ENCODE data around the gene CT83. TPM values are rescaled to one million over a fixed set of nuclear protein-coding genes. Genes with fewer than 3 reads are reported as not detected.
A peak's percentile ranks its signal among the peaks of the same experiment; 100 is the strongest.

Gene CT83
- polyA plus RNA-seq, 1 of the 3 experiments (the other 2 are of a cell fraction): not detected

DNA sequence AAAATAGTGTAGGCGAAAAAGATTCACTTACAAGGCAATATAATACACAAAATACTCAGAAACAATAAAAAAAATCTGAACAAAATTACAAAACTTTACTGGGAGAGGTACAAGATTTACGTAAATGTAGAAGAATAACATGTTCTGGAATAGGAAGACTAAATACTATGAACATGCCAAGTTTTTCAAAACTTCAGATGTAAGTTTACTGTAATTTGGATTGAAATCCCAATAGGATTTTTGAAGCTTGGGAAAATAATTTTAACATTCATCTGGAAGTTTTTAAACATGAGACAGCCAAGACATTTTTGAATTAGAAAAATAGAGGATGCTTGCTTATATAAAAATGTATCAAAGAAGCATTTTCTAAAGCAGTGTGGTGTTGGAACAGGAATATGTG, 30.5 kb upstream of the CT83 start:
- H3K36me3 ChIP-seq (replicated peaks in 1 of 2; ENCODE audit: control insufficient read depth in 1 of 2, insufficient read depth in 2 of 2, low read length in 1 of 2): no peaks in the 10 kb centered on the region
- no peak overlapping the region for H3K9ac ChIP-seq
- no peak overlapping the region for H2AFZ ChIP-seq (ENCODE audit: low read depth)
- DNase-seq: no peak
- TF ChIP-seq GATA2 (CRISPR knock-in tag; IDR thresholded peaks at IDR 0.05) (no peak), CHD2 (IDR thresholded peaks at IDR 0.05; ENCODE audit: low read length, partially characterized antibody) (no peak), SIN3A (IDR thresholded peaks at IDR 0.05; ENCODE audit: borderline replicate concordance, low read depth, low read length) (no peak), FOXJ3 (CRISPR knock-in tag; IDR thresholded peaks at IDR 0.05) (no peak), POLR2AphosphoS5 (IDR thresholded peaks at IDR 0.05; ENCODE audit: low read depth, low read length) (no peak), MEF2A (IDR thresholded peaks at IDR 0.05; ENCODE audit: borderline replicate concordance, low read depth) (no peak), YY1 (IDR thresholded peaks at IDR 0.05; ENCODE audit: low read depth) (no peak), MXI1 (IDR thresholded peaks at IDR 0.05; ENCODE audit: low read depth, low read length) (no peak), SMC3 (IDR thresholded peaks at IDR 0.05; ENCODE audit: low read depth, low read length) (no peak), JUND (IDR thresholded peaks at IDR 0.05) (no peak)
- TF ChIP-seq, protein P1, sequence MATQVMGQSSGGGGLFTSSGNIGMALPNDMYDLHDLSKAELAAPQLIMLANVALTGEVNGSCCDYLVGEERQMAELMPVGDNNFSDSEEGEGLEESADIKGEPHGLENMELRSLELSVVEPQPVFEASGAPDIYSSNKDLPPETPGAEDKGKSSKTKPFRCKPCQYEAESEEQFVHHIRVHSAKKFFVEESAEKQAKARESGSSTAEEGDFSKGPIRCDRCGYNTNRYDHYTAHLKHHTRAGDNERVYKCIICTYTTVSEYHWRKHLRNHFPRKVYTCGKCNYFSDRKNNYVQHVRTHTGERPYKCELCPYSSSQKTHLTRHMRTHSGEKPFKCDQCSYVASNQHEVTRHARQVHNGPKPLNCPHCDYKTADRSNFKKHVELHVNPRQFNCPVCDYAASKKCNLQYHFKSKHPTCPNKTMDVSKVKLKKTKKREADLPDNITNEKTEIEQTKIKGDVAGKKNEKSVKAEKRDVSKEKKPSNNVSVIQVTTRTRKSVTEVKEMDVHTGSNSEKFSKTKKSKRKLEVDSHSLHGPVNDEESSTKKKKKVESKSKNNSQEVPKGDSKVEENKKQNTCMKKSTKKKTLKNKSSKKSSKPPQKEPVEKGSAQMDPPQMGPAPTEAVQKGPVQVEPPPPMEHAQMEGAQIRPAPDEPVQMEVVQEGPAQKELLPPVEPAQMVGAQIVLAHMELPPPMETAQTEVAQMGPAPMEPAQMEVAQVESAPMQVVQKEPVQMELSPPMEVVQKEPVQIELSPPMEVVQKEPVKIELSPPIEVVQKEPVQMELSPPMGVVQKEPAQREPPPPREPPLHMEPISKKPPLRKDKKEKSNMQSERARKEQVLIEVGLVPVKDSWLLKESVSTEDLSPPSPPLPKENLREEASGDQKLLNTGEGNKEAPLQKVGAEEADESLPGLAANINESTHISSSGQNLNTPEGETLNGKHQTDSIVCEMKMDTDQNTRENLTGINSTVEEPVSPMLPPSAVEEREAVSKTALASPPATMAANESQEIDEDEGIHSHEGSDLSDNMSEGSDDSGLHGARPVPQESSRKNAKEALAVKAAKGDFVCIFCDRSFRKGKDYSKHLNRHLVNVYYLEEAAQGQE (IDR thresholded peaks at IDR 0.05; ENCODE audit: low read depth, low read length): no peak
- TF ChIP-seq, protein P2, sequence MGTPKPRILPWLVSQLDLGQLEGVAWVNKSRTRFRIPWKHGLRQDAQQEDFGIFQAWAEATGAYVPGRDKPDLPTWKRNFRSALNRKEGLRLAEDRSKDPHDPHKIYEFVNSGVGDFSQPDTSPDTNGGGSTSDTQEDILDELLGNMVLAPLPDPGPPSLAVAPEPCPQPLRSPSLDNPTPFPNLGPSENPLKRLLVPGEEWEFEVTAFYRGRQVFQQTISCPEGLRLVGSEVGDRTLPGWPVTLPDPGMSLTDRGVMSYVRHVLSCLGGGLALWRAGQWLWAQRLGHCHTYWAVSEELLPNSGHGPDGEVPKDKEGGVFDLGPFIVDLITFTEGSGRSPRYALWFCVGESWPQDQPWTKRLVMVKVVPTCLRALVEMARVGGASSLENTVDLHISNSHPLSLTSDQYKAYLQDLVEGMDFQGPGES (IDR thresholded peaks at IDR 0.05; ENCODE audit: low read depth, low read length): no peak
- H3K4me3 ChIP-seq (ENCODE audit: low read depth in 2 of 2, low read length in 1 of 2): no peak overlapping the region
- H3K4me2 ChIP-seq: no peak overlapping the region
- no peaks in the 10 kb centered on the region for H3F3A ChIP-seq (replicated peaks; ENCODE audit: insufficient read depth)
- CTCF ChIA-PET: no interaction called here
- no peaks in the 10 kb centered on the region for H3K79me2 ChIP-seq (ENCODE audit: insufficient read depth)
- H3K4me1 ChIP-seq (ENCODE audit: control insufficient read depth in 1 of 2, insufficient read depth in 2 of 2, low read depth in 1 of 2, low read length in 1 of 2): no peaks in the 10 kb centered on the region
- H3K9me2 ChIP-seq: no peaks in the 10 kb centered on the region
- no peak overlapping the region for H3K27ac ChIP-seq (ENCODE audit: low read depth in 2 of 2, low read length in 1 of 2)
- no peaks in the 10 kb centered on the region for H4K20me1 ChIP-seq (ENCODE audit: insufficient read depth)
- POLR2A ChIA-PET: no interaction called here
- 10% methylated on average over 2 of the region's 2 CpGs for WGBS (ENCODE audit: low lambda C conversion rate)
- H3K27me3 ChIP-seq (ENCODE audit: insufficient read depth): no peaks in the 10 kb centered on the region
- H3K9me3 ChIP-seq: no peaks in the 10 kb centered on the region

DNA sequence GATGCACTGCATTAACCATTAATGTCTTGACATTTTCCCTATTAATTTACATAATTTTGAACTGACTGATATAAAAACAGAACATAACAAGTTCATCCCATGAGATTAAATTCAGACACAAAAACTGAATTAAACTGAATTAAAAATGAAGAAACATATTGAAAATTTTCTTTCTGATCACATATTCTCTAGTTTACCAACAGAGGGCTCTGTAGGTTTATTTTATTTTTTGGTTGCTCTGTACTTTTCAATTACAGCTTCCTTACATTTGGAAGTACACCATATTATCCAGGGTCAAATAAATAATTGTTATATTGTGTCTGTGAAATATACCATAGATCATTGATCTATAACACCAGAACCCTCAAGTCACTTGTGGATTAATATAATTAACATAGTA, 27.3 kb upstream of the CT83 start:
- POLR2A ChIA-PET: no interaction called here
- CTCF ChIA-PET: interaction anchor here (1.0 to 1.9 kb wide), 7 partner anchors 13 to 1764 kb away, joined by 3 to 7 read pairs (median 5); no protein-coding TSS in a partner anchor
- H3F3A ChIP-seq (replicated peaks; ENCODE audit: insufficient read depth): no peaks in the 10 kb centered on the region
- no peaks in the 10 kb centered on the region for H3K4me1 ChIP-seq (ENCODE audit: control insufficient read depth in 1 of 2, insufficient read depth in 2 of 2, low read depth in 1 of 2, low read length in 1 of 2)
- TF ChIP-seq NRF1 (IDR thresholded peaks at IDR 0.05; ENCODE audit: low read depth, low read length) (no peak), RAD21 (IDR thresholded peaks at IDR 0.05; ENCODE audit: low read length) (peak; percentile 54), SMC3 (IDR thresholded peaks at IDR 0.05; ENCODE audit: low read depth, low read length) (peak; percentile 20; the same call in 1 of the 2 replicates)
- TF ChIP-seq, protein P3, sequence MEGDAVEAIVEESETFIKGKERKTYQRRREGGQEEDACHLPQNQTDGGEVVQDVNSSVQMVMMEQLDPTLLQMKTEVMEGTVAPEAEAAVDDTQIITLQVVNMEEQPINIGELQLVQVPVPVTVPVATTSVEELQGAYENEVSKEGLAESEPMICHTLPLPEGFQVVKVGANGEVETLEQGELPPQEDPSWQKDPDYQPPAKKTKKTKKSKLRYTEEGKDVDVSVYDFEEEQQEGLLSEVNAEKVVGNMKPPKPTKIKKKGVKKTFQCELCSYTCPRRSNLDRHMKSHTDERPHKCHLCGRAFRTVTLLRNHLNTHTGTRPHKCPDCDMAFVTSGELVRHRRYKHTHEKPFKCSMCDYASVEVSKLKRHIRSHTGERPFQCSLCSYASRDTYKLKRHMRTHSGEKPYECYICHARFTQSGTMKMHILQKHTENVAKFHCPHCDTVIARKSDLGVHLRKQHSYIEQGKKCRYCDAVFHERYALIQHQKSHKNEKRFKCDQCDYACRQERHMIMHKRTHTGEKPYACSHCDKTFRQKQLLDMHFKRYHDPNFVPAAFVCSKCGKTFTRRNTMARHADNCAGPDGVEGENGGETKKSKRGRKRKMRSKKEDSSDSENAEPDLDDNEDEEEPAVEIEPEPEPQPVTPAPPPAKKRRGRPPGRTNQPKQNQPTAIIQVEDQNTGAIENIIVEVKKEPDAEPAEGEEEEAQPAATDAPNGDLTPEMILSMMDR (IDR thresholded peaks at IDR 0.05): peak; percentile 63
- H2AFZ ChIP-seq (ENCODE audit: low read depth): no peak overlapping the region
- H3K9ac ChIP-seq: no peak overlapping the region
- H3K36me3 ChIP-seq (replicated peaks in 1 of 2; ENCODE audit: control insufficient read depth in 1 of 2, insufficient read depth in 2 of 2, low read length in 1 of 2): no peaks in the 10 kb centered on the region
- no peak overlapping the region for H3K4me2 ChIP-seq
- DNase-seq: peak; percentile 1
- H3K27me3 ChIP-seq (ENCODE audit: insufficient read depth): no peaks in the 10 kb centered on the region
- H3K27ac ChIP-seq (ENCODE audit: low read depth in 2 of 2, low read length in 1 of 2): no peak overlapping the region
- no peaks in the 10 kb centered on the region for H4K20me1 ChIP-seq (ENCODE audit: insufficient read depth)
- H3K79me2 ChIP-seq (ENCODE audit: insufficient read depth): no peaks in the 10 kb centered on the region
- no peaks in the 10 kb centered on the region for H3K9me2 ChIP-seq
- no peaks in the 10 kb centered on the region for H3K9me3 ChIP-seq
- no peak overlapping the region for H3K4me3 ChIP-seq (ENCODE audit: low read depth in 2 of 2, low read length in 1 of 2)
